B cell (primary cell): ENCODE measurements around the gene ADCK2. TPM values are rescaled to one million over a fixed set of nuclear protein-coding genes. Genes with fewer than 3 reads are reported as not detected.

ENCODE experiments used
- ATAC-seq: fragments of 200-7000 bp; cut with Tn5 transposase; one replicate; pipeline ENCODE4 v1.10.0; 2021; ENCODE audit warnings: low read depth, mild to moderate bottlenecking, moderate number of reproducible peaks, moderate library complexity
- CTCF ChIA-PET: fragments of 350-600 bp; sonication (Branson Sonifier 250); formaldehyde crosslinking; loops from one replicate; lab custom pipeline; 2021; ENCODE audit warnings: antibody characterized with exemption, inconsistent platforms; lab: Charles Lee
- POLR2A ChIA-PET: fragments of 350-600 bp; sonication (Branson Sonifier 250); formaldehyde crosslinking; loops from one replicate; lab custom pipeline; 2021; ENCODE audit warnings: antibody characterized with exemption; lab: Charles Lee
- DNase-seq: peaks from one replicate; pipeline ENCODE4 v3.0.0; 2013
- H2AFZ ChIP-seq: 2 replicates; pipeline ENCODE4 v1.6.1; 2012; ENCODE audit warnings: mild to moderate bottlenecking, low read depth, low read length; ENCODE audit not compliant: insufficient read depth, poor library complexity, severe bottlenecking
- H3K27ac ChIP-seq, 2 donors: 1 replicate in 1 of 2; 2 replicates in 1 of 2; pipeline ENCODE4 v1.5.1; 2012 to 2013; ENCODE audit warnings: low read length in 2 of 2, mild to moderate bottlenecking in 2 of 2, moderate library complexity in 1 of 2
- H3K27me3 ChIP-seq, 4 experiments: fragments of 200-600 bp in 1 of 4; sonication (generic) in 1 of 4; replicated peaks in 1 of 4; 1 replicate in 2 of 4; 2 replicates in 2 of 4; pipeline versions ENCODE4 v1.6.1 to v1.7.0; 2013 to 2016; ENCODE audit warnings: low read length in 3 of 4, mild to moderate bottlenecking in 2 of 4, mixed read lengths in 1 of 4, moderate library complexity in 1 of 4; ENCODE audit not compliant: insufficient read depth in 4 of 4, control insufficient read depth in 3 of 4; ENCODE audit errors: control extremely low read depth in 1 of 4
- H3K36me3 ChIP-seq, 2 experiments: replicated peaks in 1 of 2; 1 replicate in 1 of 2; 2 replicates in 1 of 2; pipeline versions ENCODE4 v1.6.1 to v1.7.1; 2013; ENCODE audit warnings: low read length in 1 of 2; ENCODE audit not compliant: insufficient read depth in 2 of 2, control insufficient read depth in 1 of 2; ENCODE audit errors: control extremely low read depth in 1 of 2, extremely low read depth in 1 of 2
- H3K4me1 ChIP-seq, 2 donors: fragments of 200-600 bp in 1 of 2; sonication (generic) in 1 of 2; 1 replicate in 1 of 2; 2 replicates in 1 of 2; pipeline versions ENCODE4 v1.5.1 to v1.6.1; 2013 to 2017; ENCODE audit warnings: low read length in 2 of 2; ENCODE audit not compliant: control insufficient read depth in 2 of 2, insufficient read depth in 2 of 2
- H3K4me2 ChIP-seq: replicated peaks from 2 replicates; pipeline ENCODE3; 2012; ENCODE audit warnings: mild to moderate bottlenecking, low read depth, low read length; ENCODE audit not compliant: poor library complexity, severe bottlenecking
- H3K4me3 ChIP-seq, 5 experiments: fragments of 200-600 bp in 1 of 5; sonication (generic) in 1 of 5; 1 replicate in 3 of 5; 2 replicates in 2 of 5; pipeline versions ENCODE4 v1.5.1 to v1.7.0; 2011 to 2016; ENCODE audit warnings: low read length in 4 of 5, mild to moderate bottlenecking in 4 of 5, low read depth in 2 of 5, control low read depth in 1 of 5, moderate library complexity in 1 of 5; ENCODE audit not compliant: insufficient read depth in 1 of 5; ENCODE audit errors: control extremely low read depth in 1 of 5, extremely low read depth in 1 of 5
- H3K79me2 ChIP-seq: fragments of 200-600 bp; sonication (generic); one replicate; pipeline ENCODE4 v1.6.0; 2016; ENCODE audit warnings: low read length; ENCODE audit not compliant: control insufficient read depth, insufficient read depth
- H3K9ac ChIP-seq: fragments of 200-600 bp; sonication (generic); 2 replicates; pipeline ENCODE4 v1.6.1; 2017; ENCODE audit warnings: mild to moderate bottlenecking, low read length, moderate library complexity
- H3K9me3 ChIP-seq, 3 donors: one replicate each; pipeline versions ENCODE4 v1.6.1 to v1.7.1; 2013; ENCODE audit warnings: low read length in 2 of 3; ENCODE audit not compliant: control insufficient read depth in 2 of 3, insufficient read depth in 1 of 3; ENCODE audit errors: control extremely low read depth in 1 of 3
- H4K20me1 ChIP-seq: 2 replicates; pipeline ENCODE4 v1.6.0; 2012; ENCODE audit warnings: mild to moderate bottlenecking, low read length; ENCODE audit not compliant: insufficient read depth, control insufficient read depth, poor library complexity, severe bottlenecking
- H3K27ac Mint-ChIP-seq: one replicate; pipeline ENCODE4 v1.8.0; 2021; ENCODE audit warnings: mixed read lengths
- H3K27me3 Mint-ChIP-seq: one replicate; pipeline ENCODE4 v1.8.0; 2021; ENCODE audit warnings: mixed read lengths
- H3K4me1 Mint-ChIP-seq: one replicate; pipeline ENCODE4 v1.8.0; 2021; ENCODE audit warnings: mixed read lengths
- H3K4me3 Mint-ChIP-seq: one replicate; pipeline ENCODE4 v1.8.0; 2021; ENCODE audit warnings: mixed read lengths
- H3K9me3 Mint-ChIP-seq: one replicate; pipeline ENCODE4 v1.8.0; 2022; ENCODE audit warnings: mixed read lengths; ENCODE audit not compliant: insufficient read depth
- EZH2 ChIP-seq: IDR thresholded peaks from 2 replicates; pipeline ENCODE4 v1.6.1; 2012; ENCODE audit warnings: borderline replicate concordance, low read depth, mild to moderate bottlenecking, moderate library complexity, low read length; ENCODE audit not compliant: insufficient read depth, poor library complexity, severe bottlenecking
- WGBS: methylation state at CpG from one replicate; pipeline ENCODE4 v1.1.5; 2013; ENCODE audit warnings: missing lambda C conversion rate; ENCODE audit not compliant: insufficient coverage; 5-methylcytosine and 5-hydroxymethylcytosine counted together
- intact Hi-C: fragments of 100-400 bp; cut with micrococcal nuclease; formaldehyde crosslinking; loops from one replicate; pipeline ENCODE4 v1.10.0; 2022
- polyA plus RNA-seq: library from polyadenylated mRNA; depleted of rRNA; stranded (reverse); fragments of >200 nt; gene quantifications from 2 replicates; pipeline ENCODE4 v1.2.3, GENCODE V29; 2012
- total RNA-seq, 2 donors: library from RNA; stranded (reverse); fragments of 120-200 nt in 1 of 2; gene quantifications; 1 replicate in 1 of 2; 2 replicates in 1 of 2; pipeline versions ENCODE4 v1.2.3 to v1.2.4, GENCODE V29; 2013 to 2022
- TF ChIP-seq, protein P1 (sequence below): fragments of 200-600 bp; IDR thresholded peaks from one replicate; pipeline ENCODE4 v1.8.0; 2022; ENCODE audit warnings: antibody characterized with exemption, mild to moderate bottlenecking

ADCK2 gene
- total and polyA plus RNA-seq, 2 donors (not counting 1 experiment from before 2014, with no cell fraction given) = 13.3 to 32.6 TPM

DNA sequence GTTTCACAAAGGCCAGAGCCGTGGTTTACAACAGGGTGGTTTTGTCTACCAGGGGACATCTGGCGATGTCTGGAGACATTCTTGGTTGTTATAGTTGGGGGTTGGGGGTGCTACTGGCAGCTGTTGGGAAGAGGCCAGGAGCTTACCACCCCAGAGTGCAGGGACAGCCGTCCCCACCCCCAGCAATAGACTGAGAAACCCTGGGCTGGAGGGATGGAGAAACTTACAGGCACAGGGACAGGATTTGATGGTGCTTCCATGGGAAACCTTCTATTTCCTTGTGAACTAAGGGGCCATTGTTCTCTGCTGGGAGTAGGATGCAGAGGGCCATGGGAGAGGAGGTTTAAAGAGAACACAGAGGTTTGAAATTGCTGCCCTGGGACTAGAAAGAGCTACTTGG, 10.9 kb downstream of the ADCK2 start:
- ChIA-PET CTCF (no interaction called here), POLR2A (no interaction called here)
- no peaks in the 10 kb centered on the region for H3K27me3 ChIP-seq
- no peak for ATAC-seq
- no peaks in the 10 kb centered on the region for H3K9me3 ChIP-seq
- no peak overlapping the region for H3K9ac ChIP-seq
- intact Hi-C loops = no loop called here
- WGBS = 100% methylated on average over 2 of the region's 3 CpGs
- Mint-ChIP-seq H3K27me3 (no peaks in the 10 kb centered on the region), H3K9me3 (no peaks in the 10 kb centered on the region), H3K4me3 (no peak overlapping the region), H3K27ac (no peak overlapping the region), H3K4me1 (no peaks in the 10 kb centered on the region)
- peaks cover 3 to 54% of the 10 kb centered on the region in 2 experiments for H3K36me3 ChIP-seq
- H3K79me2 ChIP-seq = peaks cover 19% of the 10 kb centered on the region
- TF ChIP-seq EZH2 = no peak
- TF ChIP-seq, protein P1, sequence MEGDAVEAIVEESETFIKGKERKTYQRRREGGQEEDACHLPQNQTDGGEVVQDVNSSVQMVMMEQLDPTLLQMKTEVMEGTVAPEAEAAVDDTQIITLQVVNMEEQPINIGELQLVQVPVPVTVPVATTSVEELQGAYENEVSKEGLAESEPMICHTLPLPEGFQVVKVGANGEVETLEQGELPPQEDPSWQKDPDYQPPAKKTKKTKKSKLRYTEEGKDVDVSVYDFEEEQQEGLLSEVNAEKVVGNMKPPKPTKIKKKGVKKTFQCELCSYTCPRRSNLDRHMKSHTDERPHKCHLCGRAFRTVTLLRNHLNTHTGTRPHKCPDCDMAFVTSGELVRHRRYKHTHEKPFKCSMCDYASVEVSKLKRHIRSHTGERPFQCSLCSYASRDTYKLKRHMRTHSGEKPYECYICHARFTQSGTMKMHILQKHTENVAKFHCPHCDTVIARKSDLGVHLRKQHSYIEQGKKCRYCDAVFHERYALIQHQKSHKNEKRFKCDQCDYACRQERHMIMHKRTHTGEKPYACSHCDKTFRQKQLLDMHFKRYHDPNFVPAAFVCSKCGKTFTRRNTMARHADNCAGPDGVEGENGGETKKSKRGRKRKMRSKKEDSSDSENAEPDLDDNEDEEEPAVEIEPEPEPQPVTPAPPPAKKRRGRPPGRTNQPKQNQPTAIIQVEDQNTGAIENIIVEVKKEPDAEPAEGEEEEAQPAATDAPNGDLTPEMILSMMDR = no peak
- DNase-seq = no peak
- no peak overlapping the region for H2AFZ ChIP-seq
- H4K20me1 ChIP-seq = no peaks in the 10 kb centered on the region
- no peaks in the 10 kb centered on the region for H3K4me1 ChIP-seq
- H3K27ac ChIP-seq = no peak overlapping the region
- no peak overlapping the region for H3K4me3 ChIP-seq
- H3K4me2 ChIP-seq = no peak overlapping the region

DNA sequence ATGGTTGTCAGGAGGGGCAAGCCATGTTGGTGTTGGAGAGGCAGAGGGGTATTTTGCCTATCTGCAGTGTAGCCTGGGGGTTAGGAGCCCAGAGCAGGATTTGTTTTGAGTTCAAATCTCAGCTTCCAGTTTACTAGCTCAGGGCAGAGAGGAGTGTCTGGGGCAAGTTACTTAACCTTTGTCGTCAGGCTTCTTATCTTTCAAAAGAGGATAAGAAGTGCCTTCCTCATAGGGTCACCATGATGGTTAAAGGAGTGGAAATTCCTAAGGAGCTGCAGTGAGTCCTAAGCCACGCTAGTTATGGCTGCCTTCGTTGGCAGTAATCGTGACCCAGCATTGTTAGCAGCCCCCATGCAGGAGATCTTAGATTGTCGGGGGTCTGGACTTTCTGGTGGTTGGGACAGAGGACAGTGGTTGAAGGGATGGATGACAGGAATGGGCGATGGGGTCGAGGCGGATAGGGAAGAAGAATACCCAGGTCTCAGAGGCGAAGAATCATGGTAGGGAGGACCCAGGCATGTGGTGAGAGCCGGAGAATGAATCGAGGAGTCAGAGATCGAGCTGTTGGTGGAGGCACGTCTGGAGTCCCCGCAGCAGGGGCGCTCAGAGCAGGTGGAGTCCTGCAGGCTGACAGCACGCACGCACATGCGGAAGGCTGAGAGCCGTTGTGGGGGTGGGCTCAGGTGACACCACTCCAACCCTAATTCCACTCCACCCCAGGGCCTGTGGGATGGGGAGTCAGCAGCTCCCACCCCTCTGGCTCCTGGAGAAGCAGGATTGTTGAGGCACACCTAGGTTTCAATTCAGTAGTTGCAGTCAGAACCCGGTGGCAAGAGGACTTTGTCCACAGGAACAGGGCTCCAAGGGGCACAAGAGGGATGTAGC, 11.6 kb downstream of the ADCK2 start:
- Histone ChIP-seq H3K4me3 (no peak overlapping the region), H3K27ac (no peak overlapping the region), H3K4me1 (no peaks in the 10 kb centered on the region), H3K79me2 (peaks cover 12% of the 10 kb centered on the region), H3K36me3 (peaks cover 3 to 50% of the 10 kb centered on the region in 2 experiments), H3K9me3 (peaks cover 0 to 2% (median 0%) of the 10 kb centered on the region in 3 donors), H3K9ac (no peak overlapping the region), H2AFZ (no peak overlapping the region), H3K27me3 (no peaks in the 10 kb centered on the region), H4K20me1 (no peaks in the 10 kb centered on the region), H3K4me2 (no peak overlapping the region)
- Mint-ChIP-seq H3K27ac (no peak overlapping the region), H3K4me1 (no peaks in the 10 kb centered on the region), H3K4me3 (no peak overlapping the region), H3K27me3 (no peaks in the 10 kb centered on the region), H3K9me3 (no peaks in the 10 kb centered on the region)
- CTCF ChIA-PET = interaction anchor here (0.6 kb wide), 2 partner anchors 8 to 190 kb away, joined by 4 to 5 read pairs; no protein-coding TSS in a partner anchor
- DNase-seq = no peak
- POLR2A ChIA-PET = no interaction called here
- 98% methylated on average over 16 of the region's 20 CpGs for whole genome bisulfite sequencing
- no peak for ATAC-seq
- TF ChIP-seq EZH2 = no peak
- TF ChIP-seq, protein P1 = no peak
- intact Hi-C loops = no loop called here
